ENCODE results near the gene KIF3C.
"Not testable (repeated sequence)": the region's sequence is repeated elsewhere in the genome, so short reads cannot be mapped to it uniquely, and the experiment has no call there.

DNA sequence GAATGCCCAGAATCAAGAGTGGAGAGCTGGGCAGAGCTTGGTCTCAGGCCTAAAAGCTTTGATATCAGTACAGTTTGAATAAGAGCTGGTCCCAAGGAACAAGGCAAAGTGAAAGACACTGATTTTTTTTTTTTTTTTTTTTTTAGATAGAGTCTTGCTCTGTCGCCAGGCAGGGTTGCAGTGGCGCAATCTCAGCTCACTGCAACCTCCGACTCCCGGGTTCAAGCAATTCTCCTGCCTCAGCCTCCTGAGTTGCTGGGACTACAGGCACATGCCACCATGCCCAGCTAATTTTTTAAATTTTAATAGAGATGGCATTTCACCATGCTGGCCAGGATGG lies 34.4 kb upstream of the KIF3C start:
- TF ChIP-seq POLR2A, POLR2AphosphoS5 (IDR thresholded peaks at IDR 0.05): not testable (repeated sequence)
- TF ChIP-seq, protein P1, sequence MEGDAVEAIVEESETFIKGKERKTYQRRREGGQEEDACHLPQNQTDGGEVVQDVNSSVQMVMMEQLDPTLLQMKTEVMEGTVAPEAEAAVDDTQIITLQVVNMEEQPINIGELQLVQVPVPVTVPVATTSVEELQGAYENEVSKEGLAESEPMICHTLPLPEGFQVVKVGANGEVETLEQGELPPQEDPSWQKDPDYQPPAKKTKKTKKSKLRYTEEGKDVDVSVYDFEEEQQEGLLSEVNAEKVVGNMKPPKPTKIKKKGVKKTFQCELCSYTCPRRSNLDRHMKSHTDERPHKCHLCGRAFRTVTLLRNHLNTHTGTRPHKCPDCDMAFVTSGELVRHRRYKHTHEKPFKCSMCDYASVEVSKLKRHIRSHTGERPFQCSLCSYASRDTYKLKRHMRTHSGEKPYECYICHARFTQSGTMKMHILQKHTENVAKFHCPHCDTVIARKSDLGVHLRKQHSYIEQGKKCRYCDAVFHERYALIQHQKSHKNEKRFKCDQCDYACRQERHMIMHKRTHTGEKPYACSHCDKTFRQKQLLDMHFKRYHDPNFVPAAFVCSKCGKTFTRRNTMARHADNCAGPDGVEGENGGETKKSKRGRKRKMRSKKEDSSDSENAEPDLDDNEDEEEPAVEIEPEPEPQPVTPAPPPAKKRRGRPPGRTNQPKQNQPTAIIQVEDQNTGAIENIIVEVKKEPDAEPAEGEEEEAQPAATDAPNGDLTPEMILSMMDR (IDR thresholded peaks at IDR 0.05): not testable (repeated sequence)

Data from breast epithelium (tissue), 3 donors.